ENCODE data around the gene ZAR1.
A peak's percentile ranks its signal among the peaks of the same experiment; 100 is the strongest.
"Not testable (repeated sequence)": the region's sequence is repeated elsewhere in the genome, so short reads cannot be mapped to it uniquely, and the experiment has no call there.

Gene ZAR1, protein sequence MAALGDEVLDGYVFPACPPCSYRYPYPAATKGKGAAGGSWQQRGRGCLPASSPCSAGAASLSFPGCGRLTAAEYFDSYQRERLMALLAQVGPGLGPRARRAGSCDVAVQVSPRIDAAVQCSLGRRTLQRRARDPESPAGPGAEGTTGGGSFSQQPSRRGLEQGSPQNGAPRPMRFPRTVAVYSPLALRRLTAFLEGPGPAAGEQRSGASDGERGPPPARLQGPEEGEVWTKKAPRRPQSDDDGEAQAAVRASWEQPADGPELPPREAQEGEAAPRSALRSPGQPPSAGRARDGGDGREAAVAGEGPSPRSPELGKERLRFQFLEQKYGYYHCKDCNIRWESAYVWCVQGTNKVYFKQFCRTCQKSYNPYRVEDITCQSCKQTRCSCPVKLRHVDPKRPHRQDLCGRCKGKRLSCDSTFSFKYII

DNA sequence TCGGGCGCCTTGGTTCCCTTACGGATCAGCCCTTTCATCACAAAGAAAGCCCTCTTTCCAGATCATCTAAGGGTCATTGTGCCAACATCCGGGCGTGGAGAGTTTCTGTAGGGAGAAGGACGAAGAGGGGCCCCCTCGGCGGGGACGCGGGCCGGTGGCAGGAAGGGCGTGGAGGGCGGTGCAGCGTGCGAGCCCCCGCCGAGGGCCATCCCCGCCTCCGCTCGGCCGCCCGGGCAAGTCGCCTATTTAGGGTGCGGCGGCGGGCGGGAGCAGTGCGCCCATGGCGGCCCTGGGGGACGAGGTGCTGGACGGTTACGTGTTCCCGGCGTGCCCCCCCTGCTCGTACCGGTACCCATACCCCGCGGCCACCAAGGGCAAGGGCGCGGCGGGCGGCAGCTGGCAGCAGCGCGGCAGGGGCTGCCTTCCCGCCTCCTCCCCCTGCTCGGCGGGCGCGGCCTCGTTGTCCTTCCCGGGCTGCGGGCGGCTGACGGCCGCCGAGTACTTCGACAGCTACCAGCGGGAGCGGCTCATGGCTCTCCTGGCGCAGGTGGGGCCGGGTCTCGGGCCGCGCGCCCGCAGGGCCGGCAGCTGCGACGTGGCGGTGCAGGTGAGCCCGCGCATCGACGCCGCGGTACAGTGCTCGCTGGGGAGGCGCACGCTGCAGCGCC, at the start of gene ZAR1:
Gene ZAR1, plus strand, starts transcription at position 241 of the 668 bp plus-strand sequence. Its CDS starts 40 bp downstream, at position 281.
- ATAC-seq = peak; percentile 35
- Mint-ChIP-seq H3K4me3 (peak within 1 kb of the TSS; percentile 54), H3K27ac (no peak within 1 kb of the TSS), H3K36me3 (no peaks in the 10 kb centered on the region), H3K9me3 (no peaks in the 10 kb centered on the region), H3K4me1 (no peaks in the 10 kb centered on the region)
- no peak for DNase-seq (ENCODE audit: low spot score in 2 of 2)

DNA sequence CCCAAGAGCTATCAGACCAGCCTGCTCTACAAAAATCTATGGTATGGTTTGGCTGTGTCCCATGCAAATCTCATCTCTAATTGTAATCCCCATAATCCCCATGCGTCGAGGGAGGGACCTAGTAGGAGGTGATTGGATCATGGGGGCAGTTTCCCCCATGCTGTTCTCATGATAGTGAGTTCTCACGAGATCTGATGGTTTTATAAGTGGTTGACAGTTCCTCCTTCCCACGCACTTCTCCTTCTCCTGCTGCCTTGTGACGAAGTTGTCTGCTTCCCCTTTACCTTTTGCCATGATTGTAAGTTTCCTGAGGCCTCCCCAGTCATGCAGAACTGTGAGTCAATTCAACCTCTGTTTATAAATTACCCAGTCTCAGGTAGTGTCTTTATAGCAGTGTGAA, 49.1 kb upstream of the ZAR1 start:
- ATAC-seq; H3K27ac Mint-ChIP-seq; H3K4me1 Mint-ChIP-seq; H3K4me3 Mint-ChIP-seq; H3K9me3 Mint-ChIP-seq; H3K36me3 Mint-ChIP-seq; DNase-seq (ENCODE audit: low spot score in 2 of 2): not testable (repeated sequence)

DNA sequence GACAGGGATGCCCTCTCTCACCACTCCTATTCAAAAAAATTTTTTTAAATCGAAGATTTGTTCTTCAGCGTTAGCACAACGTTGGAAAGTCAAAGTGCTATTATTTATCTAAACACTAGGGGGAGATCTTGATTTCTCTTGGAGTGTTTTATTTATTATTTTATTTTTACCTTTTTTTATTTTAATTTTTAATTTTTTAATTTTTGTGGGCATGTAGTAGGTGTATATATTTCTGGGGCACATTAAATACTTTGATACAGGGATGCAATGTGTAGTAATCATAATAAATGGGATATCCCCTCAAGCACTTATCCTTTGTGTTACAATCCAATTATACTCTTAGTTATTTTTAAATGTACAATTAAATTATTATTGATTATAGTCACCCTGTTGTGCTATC, 44.3 kb upstream of the ZAR1 start:
- no peaks in the 10 kb centered on the region for H3K36me3 Mint-ChIP-seq
- no peaks in the 10 kb centered on the region for H3K9me3 Mint-ChIP-seq
- ATAC-seq = no peak
- no peak overlapping the region for H3K27ac Mint-ChIP-seq
- no peak overlapping the region for H3K4me3 Mint-ChIP-seq
- DNase-seq (ENCODE audit: low spot score in 2 of 2) = no peak
- H3K4me1 Mint-ChIP-seq = no peaks in the 10 kb centered on the region

DNA sequence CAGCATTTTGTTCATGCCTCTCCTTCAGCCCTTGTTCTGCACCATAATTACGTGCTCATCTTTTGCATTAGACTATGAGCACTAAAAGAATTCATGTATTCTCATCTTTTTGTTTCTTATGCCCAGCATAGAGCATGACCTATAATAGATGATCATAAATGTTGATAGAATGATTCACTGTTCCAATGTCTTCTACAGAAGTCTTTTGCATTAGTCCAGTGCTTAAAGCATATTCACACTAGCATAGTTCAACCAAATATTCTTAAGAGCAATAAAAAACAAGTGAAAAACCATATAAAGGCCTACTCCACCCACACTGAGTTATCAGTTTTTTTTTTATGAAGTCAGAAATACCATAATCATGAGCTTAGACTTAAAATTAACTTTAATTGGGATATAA, 43.4 kb upstream of the ZAR1 start:
- no peaks in the 10 kb centered on the region for H3K4me1 Mint-ChIP-seq
- H3K27ac Mint-ChIP-seq = no peak overlapping the region
- ATAC-seq (no peak), DNase-seq (ENCODE audit: low spot score in 2 of 2) (no peak)
- H3K9me3 Mint-ChIP-seq = no peaks in the 10 kb centered on the region
- no peak overlapping the region for H3K4me3 Mint-ChIP-seq
- H3K36me3 Mint-ChIP-seq = no peaks in the 10 kb centered on the region

- Mint-ChIP-seq H3K4me3 (no peak overlapping the region), H3K9me3 (peaks cover 3% of the 10 kb centered on the region), H3K4me1 (no peaks in the 10 kb centered on the region), H3K27ac (no peak overlapping the region), H3K36me3 (no peaks in the 10 kb centered on the region)
- no peak for DNase-seq (ENCODE audit: low spot score in 2 of 2)
- no peak for ATAC-seq
These were observed 40.9 kb upstream of the ZAR1 start for GRCh38 chr4:48449151-48449550.

DNA sequence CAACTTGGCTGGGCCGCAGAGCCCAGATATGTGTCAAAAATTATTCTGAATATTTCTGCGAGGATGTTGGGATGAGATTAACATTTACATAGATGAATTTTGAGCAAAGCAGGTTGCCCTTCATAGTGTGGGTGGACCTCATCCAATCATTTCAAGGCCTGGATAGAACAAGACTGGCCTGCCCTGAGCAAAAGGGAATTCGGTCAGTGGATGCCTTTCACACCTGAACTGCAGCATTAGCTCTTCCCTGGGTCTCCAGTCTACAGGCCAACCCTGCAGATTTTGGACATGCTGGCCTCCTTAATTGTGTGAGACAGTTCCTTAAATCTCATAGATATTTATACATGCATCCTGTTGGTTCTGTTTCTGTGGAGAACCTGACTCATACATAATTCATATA, 39.3 kb upstream of the ZAR1 start:
- DNase-seq (ENCODE audit: low spot score in 2 of 2) (no peak), ATAC-seq (no peak)
- H3K4me3 Mint-ChIP-seq = no peak overlapping the region
- no peaks in the 10 kb centered on the region for H3K4me1 Mint-ChIP-seq
- peaks cover 3% of the 10 kb centered on the region for H3K9me3 Mint-ChIP-seq
- no peaks in the 10 kb centered on the region for H3K36me3 Mint-ChIP-seq
- no peak overlapping the region for H3K27ac Mint-ChIP-seq

DNA sequence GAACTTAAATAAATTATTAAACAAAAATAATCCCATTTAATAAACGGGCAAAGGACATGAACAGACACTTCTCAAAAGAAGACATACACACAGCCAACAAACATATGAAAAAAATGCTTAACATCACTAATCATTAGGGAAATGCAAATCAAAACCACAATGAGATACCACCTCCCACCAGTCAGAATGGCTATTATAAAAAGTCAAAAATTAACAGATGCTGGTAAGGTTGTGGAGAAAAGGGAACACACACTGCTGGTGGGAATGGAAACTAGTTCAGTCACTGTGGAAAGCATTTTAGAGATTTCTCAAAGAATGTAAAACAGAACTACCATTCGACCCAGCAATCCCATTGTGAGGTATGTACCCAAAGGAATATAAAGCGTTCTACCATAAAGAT, 38.4 kb upstream of the ZAR1 start:
- ATAC-seq; H3K36me3 Mint-ChIP-seq; H3K4me3 Mint-ChIP-seq; DNase-seq (ENCODE audit: low spot score in 2 of 2); H3K27ac Mint-ChIP-seq; H3K4me1 Mint-ChIP-seq; H3K9me3 Mint-ChIP-seq: not testable (repeated sequence)

DNA sequence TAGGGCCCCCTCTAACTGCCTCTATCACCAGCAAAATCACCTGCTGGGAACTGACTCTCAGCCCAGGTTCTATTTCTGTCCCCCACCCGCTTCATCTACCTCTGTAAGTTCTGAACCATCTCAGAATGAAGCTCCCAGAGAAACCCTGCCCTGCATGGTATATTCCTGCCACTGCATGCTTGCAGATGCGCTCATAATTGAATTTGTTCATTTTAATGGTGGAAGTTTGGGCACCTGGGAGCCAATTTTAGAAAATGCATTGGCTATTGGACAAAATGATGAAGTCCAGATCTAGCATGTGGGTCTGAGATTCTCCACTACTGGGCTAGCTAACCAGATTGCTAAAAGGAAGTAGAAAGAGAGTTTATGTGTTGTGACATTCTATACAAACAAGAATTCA, 35.5 kb upstream of the ZAR1 start:
- no peaks in the 10 kb centered on the region for H3K36me3 Mint-ChIP-seq
- no peak overlapping the region for H3K4me3 Mint-ChIP-seq
- no peak for DNase-seq (ENCODE audit: low spot score in 2 of 2)
- H3K9me3 Mint-ChIP-seq = peaks cover 3% of the 10 kb centered on the region
- ATAC-seq = no peak
- H3K27ac Mint-ChIP-seq = no peak overlapping the region
- no peaks in the 10 kb centered on the region for H3K4me1 Mint-ChIP-seq

- Mint-ChIP-seq H3K9me3 (no peaks in the 10 kb centered on the region), H3K4me3 (no peak overlapping the region), H3K4me1 (no peaks in the 10 kb centered on the region), H3K36me3 (no peaks in the 10 kb centered on the region), H3K27ac (no peak overlapping the region)
- DNase-seq (ENCODE audit: low spot score in 2 of 2) (no peak), ATAC-seq (no peak)
These were observed 29.1 kb upstream of the ZAR1 start for GRCh38 chr4:48461000-48461399.

DNA sequence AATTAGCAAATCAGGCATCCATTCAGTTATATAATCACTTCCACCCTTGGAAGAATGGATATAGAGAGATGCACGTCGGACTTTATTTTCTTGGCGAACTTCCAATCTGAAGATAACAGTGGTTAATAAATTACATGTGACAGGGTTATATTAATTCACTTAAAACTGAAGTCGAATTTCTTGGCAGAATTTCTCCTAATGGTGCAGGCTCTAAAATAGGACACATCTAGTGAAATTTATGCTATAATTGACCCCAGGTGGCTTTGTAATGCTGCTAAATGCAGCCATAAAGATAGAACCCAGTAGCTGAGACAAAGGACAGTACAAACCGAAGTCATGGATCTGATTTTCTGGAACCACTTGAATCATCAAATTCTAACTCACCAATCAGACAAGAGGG, 27.7 kb upstream of the ZAR1 start:
- H3K36me3 Mint-ChIP-seq = no peaks in the 10 kb centered on the region
- ATAC-seq = no peak

GRCh38 chr4:48467442-48467841, 22.6 kb upstream of the ZAR1 start:
- Mint-ChIP-seq H3K36me3 (no peaks in the 10 kb centered on the region), H3K9me3 (no peaks in the 10 kb centered on the region), H3K27ac (no peak overlapping the region), H3K4me1 (no peaks in the 10 kb centered on the region), H3K4me3 (no peak overlapping the region)
- DNase-seq (ENCODE audit: low spot score in 2 of 2) (no peak), ATAC-seq (no peak)

More for the DNA sequence above, 27.7 kb upstream of the ZAR1 start:
- H3K4me3 Mint-ChIP-seq = no peak overlapping the region
- no peaks in the 10 kb centered on the region for H3K4me1 Mint-ChIP-seq
- no peaks in the 10 kb centered on the region for H3K9me3 Mint-ChIP-seq
- H3K27ac Mint-ChIP-seq = no peak overlapping the region
- no peak for DNase-seq (ENCODE audit: low spot score in 2 of 2)

DNA sequence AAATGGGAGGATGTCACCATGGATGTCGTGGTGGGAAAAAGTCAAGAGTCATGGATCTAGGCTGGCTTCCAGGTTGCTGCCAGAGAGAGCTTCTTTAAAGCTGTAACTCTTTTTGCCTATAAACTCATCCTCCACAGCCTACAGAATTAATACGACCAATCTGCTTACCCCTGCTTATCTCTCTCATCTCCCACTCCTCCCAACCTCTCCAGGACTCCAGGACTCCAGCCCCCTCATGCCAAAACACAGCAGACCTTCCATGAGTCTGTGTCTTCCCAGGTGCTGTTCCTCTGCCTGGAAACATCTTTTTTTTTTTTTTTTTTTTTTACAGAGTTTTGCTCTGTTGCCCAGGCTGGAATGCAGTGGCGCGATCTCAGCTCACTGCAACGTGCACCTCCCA, 22.2 kb upstream of the ZAR1 start:
- Mint-ChIP-seq H3K4me3 (no peak overlapping the region), H3K27ac (no peak overlapping the region), H3K9me3 (no peaks in the 10 kb centered on the region), H3K36me3 (no peaks in the 10 kb centered on the region), H3K4me1 (no peaks in the 10 kb centered on the region)
- DNase-seq (ENCODE audit: low spot score in 2 of 2) (no peak), ATAC-seq (no peak)

DNA sequence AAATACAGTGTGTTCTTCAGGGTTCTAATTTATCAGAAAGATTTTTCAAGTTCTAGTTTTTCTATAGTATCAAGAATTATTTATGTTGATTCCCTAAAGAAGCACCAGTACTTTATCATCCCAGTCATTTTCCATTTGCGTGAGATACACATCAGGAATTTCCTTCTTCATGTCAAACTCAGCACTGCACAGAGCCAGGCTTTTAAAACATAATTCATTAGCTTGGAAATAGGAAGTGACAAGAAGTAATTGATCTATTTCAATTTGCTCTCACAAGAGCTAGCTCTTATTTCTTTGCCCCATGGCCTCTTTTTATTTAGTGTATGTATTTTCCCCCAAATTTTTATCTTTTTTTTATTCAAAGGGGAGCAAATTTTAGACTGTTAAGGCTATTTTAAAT, 19.9 kb upstream of the ZAR1 start:
- Mint-ChIP-seq H3K36me3 (no peaks in the 10 kb centered on the region), H3K4me1 (no peaks in the 10 kb centered on the region)

GRCh38 chr4:48470570-48470969, 19.5 kb upstream of the ZAR1 start:
- Mint-ChIP-seq H3K9me3 (no peaks in the 10 kb centered on the region), H3K36me3 (no peaks in the 10 kb centered on the region), H3K4me3 (no peak overlapping the region), H3K27ac (no peak overlapping the region), H3K4me1 (no peaks in the 10 kb centered on the region)
- ATAC-seq (peak; percentile 57), DNase-seq (ENCODE audit: low spot score in 2 of 2) (peak in 1 of 2 donors; percentile 25)

More for the DNA sequence above, 19.9 kb upstream of the ZAR1 start:
- no peaks in the 10 kb centered on the region for H3K9me3 Mint-ChIP-seq
- H3K27ac Mint-ChIP-seq = no peak overlapping the region
- DNase-seq (ENCODE audit: low spot score in 2 of 2) (no peak), ATAC-seq (no peak)
- no peak overlapping the region for H3K4me3 Mint-ChIP-seq

- no peaks in the 10 kb centered on the region for H3K4me1 Mint-ChIP-seq
- no peaks in the 10 kb centered on the region for H3K9me3 Mint-ChIP-seq
- H3K4me3 Mint-ChIP-seq = no peak overlapping the region
- no peaks in the 10 kb centered on the region for H3K36me3 Mint-ChIP-seq
- DNase-seq (ENCODE audit: low spot score in 2 of 2) (no peak), ATAC-seq (no peak)
- no peak overlapping the region for H3K27ac Mint-ChIP-seq
These were observed 17.3 kb upstream of the ZAR1 start for GRCh38 chr4:48472794-48473193.

GRCh38 chr4:48475770-48476169, 14.3 kb upstream of the ZAR1 start:
- Mint-ChIP-seq H3K36me3 (no peaks in the 10 kb centered on the region), H3K4me1 (no peaks in the 10 kb centered on the region), H3K27ac (no peak overlapping the region), H3K9me3 (no peaks in the 10 kb centered on the region), H3K4me3 (no peak overlapping the region)
- no peak for DNase-seq (ENCODE audit: low spot score in 2 of 2)
- no peak for ATAC-seq
